HepG2 (cell line): Measurements from ENCODE around the gene PLXNB2. TPM values are rescaled to one million over a fixed set of nuclear protein-coding genes. Genes with fewer than 3 reads are reported as not detected.

Experiments
- HNRNPUL1 ChIP-seq: fragments of 200-400 bp; formaldehyde crosslinking; IDR thresholded peaks from 2 replicates; pipeline ENCODE4 v1.6.1; 2017; ENCODE audit warnings: low read depth, mild to moderate bottlenecking, low read length, moderate library complexity
- HOXA5 ChIP-seq: sonication (generic); formaldehyde crosslinking; IDR thresholded peaks from 2 replicates; pipeline ENCODE4 v1.4.0; 2020; ENCODE audit warnings: missing genetic modification reagents
- MEIS2 ChIP-seq: sonication (generic); formaldehyde crosslinking; IDR thresholded peaks from 2 replicates; pipeline ENCODE4 v1.9.0; 2021; ENCODE audit warnings: mild to moderate bottlenecking, missing genetic modification reagents
- ZNF367 ChIP-seq: sonication (generic); formaldehyde crosslinking; IDR thresholded peaks from 2 replicates; pipeline ENCODE4 v1.4.0; 2020; ENCODE audit warnings: missing genetic modification reagents, borderline replicate concordance
- ZNF572 ChIP-seq: sonication (generic); formaldehyde crosslinking; IDR thresholded peaks from 2 replicates; pipeline ENCODE4 v1.5.1; 2020; ENCODE audit warnings: mild to moderate bottlenecking, missing genetic modification reagents
- ZNF790 ChIP-seq: sonication (generic); formaldehyde crosslinking; IDR thresholded peaks from 2 replicates; pipeline ENCODE4 v1.8.0; 2022; ENCODE audit warnings: missing genetic modification reagents, mild to moderate bottlenecking, borderline replicate concordance
- polyA plus RNA-seq, 8 experiments: library from polyadenylated mRNA; depleted of rRNA in 3 of 8; stranded (reverse) in 7 of 8; unstranded in 1 of 8; fragments of >200 nt; fragmentation: Illumina TruSeq in 4 of 8; extraction: Trizol in 4 of 8; gene quantifications; 2 replicates each; pipeline versions ENCODE4 v1.2.1 to v1.2.3, GENCODE V29; 2011 to 2016; ENCODE audit warnings: low read depth in 4 of 8, missing spikeins in 1 of 8, mixed read lengths in 1 of 8; ENCODE audit not compliant: insufficient read depth in 1 of 8
- total RNA-seq, 5 experiments: library from RNA; depleted of rRNA; stranded (reverse); fragments of >200 nt; fragmentation: Illumina TruSeq; extraction: Trizol; gene quantifications; 2 replicates each; pipeline ENCODE4 v1.2.3, GENCODE V29; 2016; ENCODE audit warnings: low read depth in 1 of 5
- TF ChIP-seq, protein P1 (sequence below): sonication (generic); formaldehyde crosslinking; IDR thresholded peaks from 2 replicates; pipeline ENCODE4 v1.4.0; 2020; ENCODE audit warnings: mild to moderate bottlenecking, missing genetic modification reagents
- TF ChIP-seq, protein P2 (sequence below), 2 experiments: IDR thresholded peaks; 2 replicates each; pipeline ENCODE4 v1.6.1; 2011 to 2012; ENCODE audit warnings: low read length in 2 of 2, borderline replicate concordance in 1 of 2, low read depth in 1 of 2, mild to moderate bottlenecking in 1 of 2, moderate library complexity in 1 of 2
- TF ChIP-seq, protein P3 (sequence below): IDR thresholded peaks from 2 replicates; pipeline ENCODE4 v1.6.1; 2012; ENCODE audit warnings: low read depth, low read length, improper control_type of control experiment
- TF ChIP-seq, protein P4 (sequence below), 2 experiments: sonication (generic) in 1 of 2; formaldehyde crosslinking in 1 of 2; IDR thresholded peaks; 2 replicates each; pipeline versions ENCODE4 v1.6.1 to v1.9.0; 2014 to 2022; ENCODE audit warnings: antibody characterized with exemption in 1 of 2, borderline replicate concordance in 1 of 2, inconsistent platforms in 1 of 2, low read depth in 1 of 2, missing genetic modification reagents in 1 of 2

The PLXNB2 gene
- total and polyA plus RNA-seq, 2 of the 13 experiments (the other 11 are each of a cell fraction or from before 2014, with no cell fraction given): 32.6 to 68.9 TPM

DNA sequence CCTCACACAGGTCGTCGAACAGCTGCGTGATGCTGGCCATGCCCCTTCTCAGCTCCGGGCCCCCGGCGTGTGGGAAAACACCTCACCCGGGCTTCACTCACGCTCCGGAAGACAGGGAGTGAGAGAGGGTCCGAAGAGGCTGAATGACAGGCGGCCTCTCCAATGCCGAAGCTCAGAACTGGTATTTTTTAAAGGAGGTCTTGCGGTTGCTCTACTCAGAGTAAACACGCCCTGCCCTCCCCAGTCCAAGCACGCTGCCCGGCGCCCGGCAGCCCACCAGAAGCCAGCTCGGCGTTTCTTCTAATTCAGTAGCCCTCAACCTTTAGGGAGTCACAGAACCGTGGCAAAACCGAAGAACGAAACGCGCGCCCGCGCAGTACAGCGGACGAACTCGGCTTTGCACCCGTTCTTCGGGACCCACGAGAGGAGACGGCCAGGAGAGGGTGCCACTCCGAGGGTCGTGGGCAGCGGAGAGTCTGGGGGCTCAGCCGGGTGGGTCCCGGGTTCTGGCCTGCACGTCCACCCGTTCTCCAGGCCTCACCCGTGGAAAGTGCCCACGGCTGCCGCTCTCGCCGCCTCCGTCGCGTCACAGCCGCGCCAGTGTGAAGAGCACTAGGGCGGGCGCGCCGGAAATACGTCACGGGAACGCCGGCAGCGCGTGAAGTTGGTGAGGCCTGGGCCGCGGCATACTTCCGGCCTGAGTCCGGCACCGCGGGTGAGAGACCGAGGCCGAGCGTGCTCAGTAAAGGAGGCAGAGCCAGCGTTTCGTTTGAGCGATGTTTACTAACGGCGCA is 62.8 kb downstream of the PLXNB2 start, which contains the start of gene TUBGCP6 (continued):
- TF ChIP-seq, protein P1, sequence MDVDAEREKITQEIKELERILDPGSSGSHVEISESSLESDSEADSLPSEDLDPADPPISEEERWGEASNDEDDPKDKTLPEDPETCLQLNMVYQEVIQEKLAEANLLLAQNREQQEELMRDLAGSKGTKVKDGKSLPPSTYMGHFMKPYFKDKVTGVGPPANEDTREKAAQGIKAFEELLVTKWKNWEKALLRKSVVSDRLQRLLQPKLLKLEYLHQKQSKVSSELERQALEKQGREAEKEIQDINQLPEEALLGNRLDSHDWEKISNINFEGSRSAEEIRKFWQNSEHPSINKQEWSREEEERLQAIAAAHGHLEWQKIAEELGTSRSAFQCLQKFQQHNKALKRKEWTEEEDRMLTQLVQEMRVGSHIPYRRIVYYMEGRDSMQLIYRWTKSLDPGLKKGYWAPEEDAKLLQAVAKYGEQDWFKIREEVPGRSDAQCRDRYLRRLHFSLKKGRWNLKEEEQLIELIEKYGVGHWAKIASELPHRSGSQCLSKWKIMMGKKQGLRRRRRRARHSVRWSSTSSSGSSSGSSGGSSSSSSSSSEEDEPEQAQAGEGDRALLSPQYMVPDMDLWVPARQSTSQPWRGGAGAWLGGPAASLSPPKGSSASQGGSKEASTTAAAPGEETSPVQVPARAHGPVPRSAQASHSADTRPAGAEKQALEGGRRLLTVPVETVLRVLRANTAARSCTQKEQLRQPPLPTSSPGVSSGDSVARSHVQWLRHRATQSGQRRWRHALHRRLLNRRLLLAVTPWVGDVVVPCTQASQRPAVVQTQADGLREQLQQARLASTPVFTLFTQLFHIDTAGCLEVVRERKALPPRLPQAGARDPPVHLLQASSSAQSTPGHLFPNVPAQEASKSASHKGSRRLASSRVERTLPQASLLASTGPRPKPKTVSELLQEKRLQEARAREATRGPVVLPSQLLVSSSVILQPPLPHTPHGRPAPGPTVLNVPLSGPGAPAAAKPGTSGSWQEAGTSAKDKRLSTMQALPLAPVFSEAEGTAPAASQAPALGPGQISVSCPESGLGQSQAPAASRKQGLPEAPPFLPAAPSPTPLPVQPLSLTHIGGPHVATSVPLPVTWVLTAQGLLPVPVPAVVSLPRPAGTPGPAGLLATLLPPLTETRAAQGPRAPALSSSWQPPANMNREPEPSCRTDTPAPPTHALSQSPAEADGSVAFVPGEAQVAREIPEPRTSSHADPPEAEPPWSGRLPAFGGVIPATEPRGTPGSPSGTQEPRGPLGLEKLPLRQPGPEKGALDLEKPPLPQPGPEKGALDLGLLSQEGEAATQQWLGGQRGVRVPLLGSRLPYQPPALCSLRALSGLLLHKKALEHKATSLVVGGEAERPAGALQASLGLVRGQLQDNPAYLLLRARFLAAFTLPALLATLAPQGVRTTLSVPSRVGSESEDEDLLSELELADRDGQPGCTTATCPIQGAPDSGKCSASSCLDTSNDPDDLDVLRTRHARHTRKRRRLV (CRISPR knock-in tag): no peak
- TF ChIP-seq ZNF367 (CRISPR knock-in tag): no peak
- TF ChIP-seq, protein P2, sequence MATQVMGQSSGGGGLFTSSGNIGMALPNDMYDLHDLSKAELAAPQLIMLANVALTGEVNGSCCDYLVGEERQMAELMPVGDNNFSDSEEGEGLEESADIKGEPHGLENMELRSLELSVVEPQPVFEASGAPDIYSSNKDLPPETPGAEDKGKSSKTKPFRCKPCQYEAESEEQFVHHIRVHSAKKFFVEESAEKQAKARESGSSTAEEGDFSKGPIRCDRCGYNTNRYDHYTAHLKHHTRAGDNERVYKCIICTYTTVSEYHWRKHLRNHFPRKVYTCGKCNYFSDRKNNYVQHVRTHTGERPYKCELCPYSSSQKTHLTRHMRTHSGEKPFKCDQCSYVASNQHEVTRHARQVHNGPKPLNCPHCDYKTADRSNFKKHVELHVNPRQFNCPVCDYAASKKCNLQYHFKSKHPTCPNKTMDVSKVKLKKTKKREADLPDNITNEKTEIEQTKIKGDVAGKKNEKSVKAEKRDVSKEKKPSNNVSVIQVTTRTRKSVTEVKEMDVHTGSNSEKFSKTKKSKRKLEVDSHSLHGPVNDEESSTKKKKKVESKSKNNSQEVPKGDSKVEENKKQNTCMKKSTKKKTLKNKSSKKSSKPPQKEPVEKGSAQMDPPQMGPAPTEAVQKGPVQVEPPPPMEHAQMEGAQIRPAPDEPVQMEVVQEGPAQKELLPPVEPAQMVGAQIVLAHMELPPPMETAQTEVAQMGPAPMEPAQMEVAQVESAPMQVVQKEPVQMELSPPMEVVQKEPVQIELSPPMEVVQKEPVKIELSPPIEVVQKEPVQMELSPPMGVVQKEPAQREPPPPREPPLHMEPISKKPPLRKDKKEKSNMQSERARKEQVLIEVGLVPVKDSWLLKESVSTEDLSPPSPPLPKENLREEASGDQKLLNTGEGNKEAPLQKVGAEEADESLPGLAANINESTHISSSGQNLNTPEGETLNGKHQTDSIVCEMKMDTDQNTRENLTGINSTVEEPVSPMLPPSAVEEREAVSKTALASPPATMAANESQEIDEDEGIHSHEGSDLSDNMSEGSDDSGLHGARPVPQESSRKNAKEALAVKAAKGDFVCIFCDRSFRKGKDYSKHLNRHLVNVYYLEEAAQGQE (IDR thresholded peaks at IDR 0.05; ENCODE audit: borderline replicate concordance in 1 of 2, low read depth in 1 of 2, low read length in 2 of 2): no peak
- TF ChIP-seq, protein P3, sequence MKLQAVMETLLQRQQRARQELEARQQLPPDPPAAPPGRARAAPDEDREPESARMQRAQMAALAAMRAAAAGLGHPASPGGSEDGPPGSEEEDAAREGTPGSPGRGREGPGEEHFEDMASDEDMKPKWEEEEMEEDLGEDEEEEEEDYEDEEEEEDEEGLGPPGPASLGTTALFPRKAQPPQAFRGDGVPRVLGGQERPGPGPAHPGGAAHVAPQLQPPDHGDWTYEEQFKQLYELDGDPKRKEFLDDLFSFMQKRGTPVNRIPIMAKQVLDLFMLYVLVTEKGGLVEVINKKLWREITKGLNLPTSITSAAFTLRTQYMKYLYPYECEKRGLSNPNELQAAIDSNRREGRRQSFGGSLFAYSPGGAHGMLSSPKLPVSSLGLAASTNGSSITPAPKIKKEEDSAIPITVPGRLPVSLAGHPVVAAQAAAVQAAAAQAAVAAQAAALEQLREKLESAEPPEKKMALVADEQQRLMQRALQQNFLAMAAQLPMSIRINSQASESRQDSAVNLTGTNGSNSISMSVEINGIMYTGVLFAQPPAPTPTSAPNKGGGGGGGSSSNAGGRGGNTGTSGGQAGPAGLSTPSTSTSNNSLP: no peak
- TF ChIP-seq ZNF572 (CRISPR knock-in tag): no peak
- TF ChIP-seq MEIS2 (CRISPR knock-in tag): peak; percentile 85; the same call in 1 of the 2 replicates
- TF ChIP-seq HOXA5 (CRISPR knock-in tag): peak; percentile 70; the same call in 1 of the 2 replicates
- peak; percentile 95 for TF ChIP-seq ZNF790
- TF ChIP-seq, protein P4, sequence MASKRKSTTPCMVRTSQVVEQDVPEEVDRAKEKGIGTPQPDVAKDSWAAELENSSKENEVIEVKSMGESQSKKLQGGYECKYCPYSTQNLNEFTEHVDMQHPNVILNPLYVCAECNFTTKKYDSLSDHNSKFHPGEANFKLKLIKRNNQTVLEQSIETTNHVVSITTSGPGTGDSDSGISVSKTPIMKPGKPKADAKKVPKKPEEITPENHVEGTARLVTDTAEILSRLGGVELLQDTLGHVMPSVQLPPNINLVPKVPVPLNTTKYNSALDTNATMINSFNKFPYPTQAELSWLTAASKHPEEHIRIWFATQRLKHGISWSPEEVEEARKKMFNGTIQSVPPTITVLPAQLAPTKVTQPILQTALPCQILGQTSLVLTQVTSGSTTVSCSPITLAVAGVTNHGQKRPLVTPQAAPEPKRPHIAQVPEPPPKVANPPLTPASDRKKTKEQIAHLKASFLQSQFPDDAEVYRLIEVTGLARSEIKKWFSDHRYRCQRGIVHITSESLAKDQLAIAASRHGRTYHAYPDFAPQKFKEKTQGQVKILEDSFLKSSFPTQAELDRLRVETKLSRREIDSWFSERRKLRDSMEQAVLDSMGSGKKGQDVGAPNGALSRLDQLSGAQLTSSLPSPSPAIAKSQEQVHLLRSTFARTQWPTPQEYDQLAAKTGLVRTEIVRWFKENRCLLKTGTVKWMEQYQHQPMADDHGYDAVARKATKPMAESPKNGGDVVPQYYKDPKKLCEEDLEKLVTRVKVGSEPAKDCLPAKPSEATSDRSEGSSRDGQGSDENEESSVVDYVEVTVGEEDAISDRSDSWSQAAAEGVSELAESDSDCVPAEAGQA (IDR thresholded peaks at IDR 0.05; ENCODE audit: low read depth): peak; percentile 98
- TF ChIP-seq, protein P4 (CRISPR knock-in tag; IDR thresholded peaks at IDR 0.05; ENCODE audit: borderline replicate concordance): no peak
- no peak for TF ChIP-seq HNRNPUL1
